ENCODE measurements around the gene LHCGR. TPM values are rescaled to one million over a fixed set of nuclear protein-coding genes. Genes with fewer than 3 reads are reported as not detected.

Gene LHCGR
- total RNA-seq, 3 donors from 2014 or later = not detected

DNA sequence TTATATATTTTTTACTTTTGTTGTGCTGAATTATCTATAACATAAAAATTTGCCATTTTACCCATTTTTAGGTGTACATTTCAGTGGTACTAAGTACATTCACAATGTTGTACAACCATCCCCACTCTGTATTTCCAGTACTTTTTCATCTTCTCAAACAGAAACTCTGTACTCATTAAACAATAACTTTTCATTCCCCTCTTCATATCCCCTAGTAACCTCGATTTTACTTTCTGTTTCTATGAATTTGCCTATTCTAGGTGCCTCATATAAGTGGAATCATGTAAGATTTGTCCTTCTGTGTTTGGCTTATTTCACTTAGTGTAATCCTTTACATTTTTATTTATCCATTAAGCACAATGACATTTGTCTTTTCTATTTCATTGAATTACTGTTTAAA is 86.5 kb downstream of the LHCGR start:
- Mint-ChIP-seq H3K27me3 (ENCODE audit: low read depth) (peaks cover 2% of the 10 kb centered on the region), H3K4me1 (ENCODE audit: low read depth) (no peaks in the 10 kb centered on the region), H3K36me3 (ENCODE audit: insufficient read depth) (no peaks in the 10 kb centered on the region)

DNA sequence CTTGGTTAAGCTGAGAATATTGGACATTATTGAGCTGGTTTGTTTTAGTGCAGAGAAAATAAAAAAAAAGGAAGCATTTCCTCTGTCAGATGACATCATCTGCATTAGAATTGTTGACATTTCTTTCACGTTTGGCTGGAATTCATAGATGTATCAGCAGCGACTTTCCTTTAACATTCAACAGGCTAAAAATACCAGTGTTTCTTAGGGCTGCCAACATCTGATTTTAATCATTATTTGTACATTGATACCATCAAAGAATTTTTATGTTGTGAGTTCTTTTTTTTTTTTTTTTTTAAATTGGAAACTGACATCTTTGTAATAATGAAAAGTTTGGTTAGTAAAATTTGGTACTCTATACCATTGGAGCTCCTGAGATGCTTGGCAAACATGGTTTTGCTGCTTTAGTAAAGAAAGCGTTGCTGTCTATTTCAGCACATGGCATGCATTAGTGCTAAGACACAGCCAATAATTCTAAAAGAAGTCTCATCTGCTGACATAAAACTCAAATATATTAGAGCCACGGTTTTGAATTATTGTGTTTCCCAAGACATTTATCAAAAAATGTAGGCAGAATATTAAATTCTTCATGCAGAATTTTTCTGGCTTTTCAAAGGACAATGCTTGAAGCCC is 104.2 kb downstream of the LHCGR start:
- ATAC-seq (no peak), DNase-seq (no peak)
- no peaks in the 10 kb centered on the region for H3K4me1 Mint-ChIP-seq (ENCODE audit: low read depth)
- H3K9me3 Mint-ChIP-seq = no peaks in the 10 kb centered on the region
- no peak overlapping the region for H3K4me3 Mint-ChIP-seq
- no peaks in the 10 kb centered on the region for H3K36me3 Mint-ChIP-seq (ENCODE audit: insufficient read depth)
- peaks cover 1% of the 10 kb centered on the region for H3K27me3 Mint-ChIP-seq (ENCODE audit: low read depth)

More for the DNA sequence above, 86.5 kb downstream of the LHCGR start:
- no peak for DNase-seq
- Mint-ChIP-seq H3K9me3 (no peaks in the 10 kb centered on the region), H3K4me3 (no peak overlapping the region)
- ATAC-seq = no peak

DNA sequence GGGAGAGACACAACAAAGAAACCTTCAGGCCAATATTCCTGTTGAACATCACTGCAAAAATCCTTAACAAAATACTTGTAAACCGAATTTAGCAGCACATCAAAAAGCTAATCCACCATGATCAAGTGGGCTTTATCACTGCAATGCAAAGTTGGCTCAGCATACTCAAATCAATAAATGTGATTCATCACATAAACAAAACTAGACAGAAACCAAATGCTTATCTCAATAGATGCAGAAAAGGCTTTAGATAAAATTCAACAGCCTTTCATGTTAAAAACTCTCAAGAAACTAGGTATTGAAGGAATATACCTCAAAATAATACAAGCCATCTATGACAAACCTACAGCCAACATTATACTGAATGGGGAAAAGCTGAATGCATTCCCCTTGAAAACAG is 117.3 kb downstream of the LHCGR start:
- DNase-seq (no peak), ATAC-seq (no peak)
- Mint-ChIP-seq H3K36me3 (ENCODE audit: insufficient read depth) (no peaks in the 10 kb centered on the region), H3K27me3 (ENCODE audit: low read depth) (peaks cover 12% of the 10 kb centered on the region), H3K4me3 (no peak overlapping the region), H3K9me3 (peaks cover 3% of the 10 kb centered on the region), H3K4me1 (ENCODE audit: low read depth) (no peaks in the 10 kb centered on the region)

Other genes with a start within 250 kb of the LHCGR start
- under 1 TPM; 0.46 to 0.76 (median 0.53) TPM for gene STON1, start 225.6 kb downstream of the LHCGR start, total RNA-seq
- not detected for gene GTF2A1L, start 137.9 kb downstream of the LHCGR start, total RNA-seq